T-helper 2 cell treated with Interferon-gamma antibody and Interleukin-4, amounts not matched to agents 5 μg/mL and 100 μg/mL, for 36 hours (primary cell): ENCODE data around the gene NCR2.

Experiments used
- DNase-seq: peaks from one replicate; pipeline ENCODE4 v3.0.0; 2021; ENCODE audit warnings: low spot score
- H3K27ac Mint-ChIP-seq: one replicate; pipeline ENCODE4 v1.8.0; 2021; ENCODE audit warnings: mild to moderate bottlenecking, mixed read lengths
- H3K27me3 Mint-ChIP-seq: one replicate; pipeline ENCODE4 v1.8.0; 2021; ENCODE audit warnings: low read depth, mixed read lengths
- H3K36me3 Mint-ChIP-seq: one replicate; pipeline ENCODE4 v1.8.0; 2021; ENCODE audit warnings: low read depth, mixed read lengths
- H3K4me1 Mint-ChIP-seq: one replicate; pipeline ENCODE4 v1.8.0; 2021; ENCODE audit warnings: low read depth, mixed read lengths
- H3K4me3 Mint-ChIP-seq: one replicate; pipeline ENCODE4 v1.8.0; 2022; ENCODE audit warnings: mild to moderate bottlenecking, moderate library complexity, mixed read lengths
- H3K9me3 Mint-ChIP-seq: one replicate; pipeline ENCODE4 v1.8.0; 2021; ENCODE audit warnings: mixed read lengths

NCR2 gene

GRCh38 chr6:41375598-41376151 is 40.3 kb downstream of the NCR2 start:
- Mint-ChIP-seq H3K9me3 (no peaks in the 10 kb centered on the region), H3K27ac (no peak overlapping the region), H3K36me3 (no peaks in the 10 kb centered on the region), H3K4me3 (no peak overlapping the region), H3K27me3 (peaks cover 87% of the 10 kb centered on the region), H3K4me1 (peaks cover 11% of the 10 kb centered on the region)
- no peak for DNase-seq

GRCh38 chr6:41376176-41376575 is 40.8 kb downstream of the NCR2 start:
- DNase-seq = no peak
- H3K27ac Mint-ChIP-seq = no peak overlapping the region
- H3K27me3 Mint-ChIP-seq = peaks cover 87% of the 10 kb centered on the region
- H3K4me1 Mint-ChIP-seq = peaks cover 11% of the 10 kb centered on the region
- H3K36me3 Mint-ChIP-seq = no peaks in the 10 kb centered on the region
- H3K9me3 Mint-ChIP-seq = no peaks in the 10 kb centered on the region
- no peak overlapping the region for H3K4me3 Mint-ChIP-seq

GRCh38 chr6:41377071-41377470 is 41.7 kb downstream of the NCR2 start:
- Mint-ChIP-seq H3K27ac (no peak overlapping the region), H3K4me3 (no peak overlapping the region), H3K9me3 (no peaks in the 10 kb centered on the region), H3K4me1 (peaks cover 5% of the 10 kb centered on the region), H3K36me3 (no peaks in the 10 kb centered on the region), H3K27me3 (peaks cover 85% of the 10 kb centered on the region)
- no peak for DNase-seq

GRCh38 chr6:41379306-41379705 is 43.9 kb downstream of the NCR2 start:
- Mint-ChIP-seq H3K36me3 (no peaks in the 10 kb centered on the region), H3K4me3 (no peak overlapping the region), H3K27ac (no peak overlapping the region), H3K4me1 (no peaks in the 10 kb centered on the region), H3K9me3 (no peaks in the 10 kb centered on the region), H3K27me3 (peaks cover 75% of the 10 kb centered on the region)
- no peak for DNase-seq

GRCh38 chr6:41386594-41386993 is 51.2 kb downstream of the NCR2 start:
- DNase-seq = no peak
- peaks cover 27% of the 10 kb centered on the region for H3K27me3 Mint-ChIP-seq
- H3K9me3 Mint-ChIP-seq = no peaks in the 10 kb centered on the region
- H3K4me3 Mint-ChIP-seq = no peak overlapping the region
- no peaks in the 10 kb centered on the region for H3K4me1 Mint-ChIP-seq
- no peaks in the 10 kb centered on the region for H3K36me3 Mint-ChIP-seq
- no peak overlapping the region for H3K27ac Mint-ChIP-seq

GRCh38 chr6:41392246-41392645 is 56.8 kb downstream of the NCR2 start:
- peaks cover 14% of the 10 kb centered on the region for H3K9me3 Mint-ChIP-seq
- H3K4me3 Mint-ChIP-seq = no peak overlapping the region
- no peaks in the 10 kb centered on the region for H3K36me3 Mint-ChIP-seq
- H3K27ac Mint-ChIP-seq = no peak overlapping the region
- no peak for DNase-seq
- H3K4me1 Mint-ChIP-seq = no peaks in the 10 kb centered on the region
- H3K27me3 Mint-ChIP-seq = peaks cover 29% of the 10 kb centered on the region

GRCh38 chr6:41396335-41396734 is 60.9 kb downstream of the NCR2 start:
- H3K27ac Mint-ChIP-seq = no peak overlapping the region

GRCh38 chr6:41399424-41399823 is 64.0 kb downstream of the NCR2 start:
- Mint-ChIP-seq H3K36me3 (no peaks in the 10 kb centered on the region), H3K27me3 (peaks cover 27% of the 10 kb centered on the region), H3K4me3 (no peak overlapping the region), H3K27ac (no peak overlapping the region), H3K9me3 (peaks cover 3% of the 10 kb centered on the region), H3K4me1 (no peaks in the 10 kb centered on the region)
- DNase-seq = no peak

More at GRCh38 chr6:41396335-41396734, 60.9 kb downstream of the NCR2 start:
- no peak overlapping the region for H3K4me3 Mint-ChIP-seq
- H3K4me1 Mint-ChIP-seq = no peaks in the 10 kb centered on the region
- peaks cover 14% of the 10 kb centered on the region for H3K9me3 Mint-ChIP-seq
- no peaks in the 10 kb centered on the region for H3K36me3 Mint-ChIP-seq
- H3K27me3 Mint-ChIP-seq = peaks cover 33% of the 10 kb centered on the region
- no peak for DNase-seq
